GM23338 (cell line): ENCODE data around the gene ADAMTS5. TPM values are rescaled to one million over a fixed set of nuclear protein-coding genes. Genes with fewer than 3 reads are reported as not detected.

Source experiments
- ATAC-seq: fragments of 200-7000 bp; cut with Tn5 transposase; 3 replicates; pipeline ENCODE4 v1.9.1; 2020
- DNase-seq: peaks from one replicate; pipeline ENCODE4 v3.0.0-alpha.2; 2015; ENCODE audit warnings: low spot score
- H2AFZ ChIP-seq: fragments of 200-600 bp; sonication (generic); 2 replicates; pipeline ENCODE4 v1.8.0; 2016; ENCODE audit warnings: antibody characterized with exemption, mild to moderate bottlenecking, moderate library complexity
- H3F3A ChIP-seq: fragments of 200-600 bp; sonication (generic); replicated peaks from 2 replicates; pipeline ENCODE4 v1.8.0; 2017; ENCODE audit warnings: antibody characterized with exemption, mixed run types, low read depth
- H3K27ac ChIP-seq: fragments of 200-600 bp; sonication (generic); 2 replicates; pipeline ENCODE4 v1.6.1; 2016; ENCODE audit warnings: low read depth
- H3K27me3 ChIP-seq: fragments of 200-600 bp; sonication (generic); 2 replicates; pipeline ENCODE4 v1.8.0; 2016; ENCODE audit warnings: mild to moderate bottlenecking, mixed run types, moderate library complexity; ENCODE audit not compliant: insufficient read depth
- H3K36me3 ChIP-seq: fragments of 200-600 bp; sonication (generic); 2 replicates; pipeline ENCODE4 v1.8.0; 2016; ENCODE audit warnings: mild to moderate bottlenecking; ENCODE audit not compliant: insufficient read depth
- H3K4me1 ChIP-seq: fragments of 200-600 bp; sonication (generic); 2 replicates; pipeline ENCODE4 v1.8.0; 2016; ENCODE audit warnings: mild to moderate bottlenecking, moderate library complexity; ENCODE audit not compliant: insufficient read depth
- H3K4me2 ChIP-seq: fragments of 200-600 bp; sonication (generic); 2 replicates; pipeline ENCODE4 v1.7.1; 2017; ENCODE audit warnings: mixed run types
- H3K4me3 ChIP-seq: fragments of 200-600 bp; sonication (generic); 2 replicates; pipeline ENCODE4 v1.6.1; 2016; ENCODE audit warnings: mixed run types
- H3K79me2 ChIP-seq: fragments of 200-600 bp; sonication (generic); replicated peaks from 2 replicates; pipeline ENCODE4 v1.8.0; 2017; ENCODE audit warnings: mild to moderate bottlenecking; ENCODE audit not compliant: insufficient read depth
- H3K9me2 ChIP-seq: fragments of 200-600 bp; sonication (generic); 2 replicates; pipeline ENCODE4 v1.8.0; 2017; ENCODE audit not compliant: insufficient read depth
- H4K20me1 ChIP-seq: fragments of 200-600 bp; sonication (generic); replicated peaks from 2 replicates; pipeline ENCODE4 v1.8.0; 2017; ENCODE audit warnings: mild to moderate bottlenecking; ENCODE audit not compliant: insufficient read depth
- H3K27ac Mint-ChIP-seq: 2 replicates; pipeline ENCODE4 v1.8.0; 2020; ENCODE audit warnings: inconsistent platforms, mild to moderate bottlenecking, moderate library complexity, mixed read lengths
- H3K27me3 Mint-ChIP-seq: 3 replicates; pipeline ENCODE4 v1.8.0; 2022; ENCODE audit warnings: low read depth, mild to moderate bottlenecking, moderate library complexity, mixed read lengths, inconsistent platforms; ENCODE audit not compliant: insufficient read depth, poor library complexity
- H3K36me3 Mint-ChIP-seq: 3 replicates; pipeline ENCODE4 v1.8.0; 2021; ENCODE audit warnings: low read depth, mild to moderate bottlenecking, inconsistent platforms, moderate library complexity, mixed read lengths
- H3K4me1 Mint-ChIP-seq: 3 replicates; pipeline ENCODE4 v1.8.0; 2020; ENCODE audit warnings: mild to moderate bottlenecking, inconsistent platforms, mixed read lengths
- H3K4me3 Mint-ChIP-seq: 3 replicates; pipeline ENCODE4 v1.8.0; 2021; ENCODE audit warnings: moderate library complexity, mild to moderate bottlenecking, inconsistent platforms, mixed read lengths
- H3K9me3 Mint-ChIP-seq: 3 replicates; pipeline ENCODE4 v1.8.0; 2020; ENCODE audit warnings: moderate library complexity, mild to moderate bottlenecking, inconsistent platforms, mixed read lengths
- EZH2 ChIP-seq: fragments of 200-600 bp; sonication (generic); IDR thresholded peaks from one replicate; pipeline ENCODE4 v1.8.0; 2017; ENCODE audit warnings: antibody characterized with exemption, mild to moderate bottlenecking, low read depth; ENCODE audit not compliant: unreplicated experiment
- EZH2phosphoT487 ChIP-seq: fragments of 200-600 bp; sonication (generic); IDR thresholded peaks from one replicate; pipeline ENCODE4 v1.8.1; 2018; ENCODE audit warnings: antibody characterized with exemption; ENCODE audit not compliant: unreplicated experiment
- NANOG ChIP-seq: IDR thresholded peaks from 2 replicates; pipeline ENCODE4 v1.6.1; 2016; ENCODE audit warnings: antibody characterized with exemption, borderline replicate concordance
- POLR2AphosphoS5 ChIP-seq: IDR thresholded peaks from 2 replicates; pipeline ENCODE4 v1.6.1; 2016; ENCODE audit warnings: antibody characterized with exemption, low read depth
- STAT1 ChIP-seq: IDR thresholded peaks from one replicate; pipeline ENCODE4 v1.6.1; 2016; ENCODE audit warnings: antibody characterized with exemption; ENCODE audit not compliant: unreplicated experiment
- ZNF331 ChIP-seq: fragments of 250-450 bp; sonication (Bioruptor Pico); IDR thresholded peaks from 2 replicates; pipeline ENCODE4 v1.5.0; 2020; ENCODE audit warnings: low read depth, mild to moderate bottlenecking, moderate library complexity
- polyA plus RNA-seq: library from polyadenylated mRNA; unstranded; fragments of >200 nt; fragmentation: Nextera tagmentation; extraction: Ambion mirVana; gene quantifications from 2 replicates; pipeline ENCODE4 v1.2.1, GENCODE V29; 2016
- total RNA-seq: library from RNA; depleted of rRNA; stranded (reverse); fragments of >200 nt; shearing (Covaris generic); gene quantifications from 2 replicates; pipeline ENCODE4 v1.2.3, GENCODE V29; 2014
- TF ChIP-seq, protein P1 (sequence below): fragments of 250-450 bp; sonication (Bioruptor Pico); IDR thresholded peaks from 2 replicates; pipeline ENCODE4 v1.5.0; 2020; ENCODE audit warnings: mild to moderate bottlenecking, moderate library complexity
- TF ChIP-seq, protein P2 (sequence below), 2 experiments: fragments of 200-600 bp in 1 of 2; sonication (generic) in 1 of 2; conservative IDR thresholded peaks; 2 replicates each; pipeline versions ENCODE4 v1.5.1 to v1.6.1; 2016 to 2017; ENCODE audit warnings: antibody characterized with exemption in 2 of 2, low read depth in 2 of 2, mild to moderate bottlenecking in 2 of 2, moderate library complexity in 1 of 2
- TF ChIP-seq, protein P3 (sequence below): IDR thresholded peaks from one replicate; pipeline ENCODE4 v1.6.1; 2018; ENCODE audit warnings: antibody characterized with exemption; ENCODE audit not compliant: unreplicated experiment

The ADAMTS5 gene
- total and polyA plus RNA-seq, 2 experiments from 2014 or later: 0.21 to 0.32 TPM

DNA sequence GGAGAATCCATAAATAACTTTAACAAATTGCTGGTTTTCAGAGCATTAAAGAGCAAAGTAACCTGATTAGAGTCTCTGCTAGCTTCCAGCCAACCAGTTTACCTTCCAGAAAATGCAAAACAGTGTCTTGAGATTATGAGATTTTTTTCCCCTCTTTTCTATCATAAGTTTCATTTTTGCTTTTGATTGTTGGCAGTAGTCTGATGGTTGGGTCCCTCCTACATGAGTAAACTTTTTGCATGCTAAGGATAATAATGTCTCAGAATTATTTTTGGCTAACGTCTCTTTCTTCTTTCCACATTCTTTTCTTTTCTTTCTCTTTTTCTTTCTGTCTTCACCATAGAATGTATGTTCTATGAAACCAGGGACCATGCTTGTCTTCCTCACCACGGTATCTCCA is 6.3 kb upstream of the ADAMTS5 start:
- no peaks in the 10 kb centered on the region for H3K9me3 Mint-ChIP-seq

More for the DNA sequence above, 6.3 kb upstream of the ADAMTS5 start:
- H3K36me3 ChIP-seq: no peaks in the 10 kb centered on the region
- Mint-ChIP-seq H3K36me3 (no peaks in the 10 kb centered on the region), H3K27ac (no peak overlapping the region), H3K27me3 (peaks cover 13% of the 10 kb centered on the region), H3K4me1 (peaks cover 3% of the 10 kb centered on the region; the same call in 2 of the 3 replicates), H3K4me3 (no peak overlapping the region)
- no peak overlapping the region for H3K4me3 ChIP-seq
- no peaks in the 10 kb centered on the region for H3F3A ChIP-seq
- no peak overlapping the region for H3K27ac ChIP-seq
- no peaks in the 10 kb centered on the region; the same call in 1 of the 2 replicates for H3K4me1 ChIP-seq
- no peaks in the 10 kb centered on the region; the same call in 1 of the 2 replicates for H3K9me2 ChIP-seq
- no peak overlapping the region for H2AFZ ChIP-seq
- no peak for DNase-seq
- H3K4me2 ChIP-seq: no peak overlapping the region
- TF ChIP-seq EZH2 (no peak), POLR2AphosphoS5 (no peak), STAT1 (no peak), EZH2phosphoT487 (no peak), NANOG (no peak), ZNF331 (CRISPR knock-in tag) (no peak)
- TF ChIP-seq, protein P1, sequence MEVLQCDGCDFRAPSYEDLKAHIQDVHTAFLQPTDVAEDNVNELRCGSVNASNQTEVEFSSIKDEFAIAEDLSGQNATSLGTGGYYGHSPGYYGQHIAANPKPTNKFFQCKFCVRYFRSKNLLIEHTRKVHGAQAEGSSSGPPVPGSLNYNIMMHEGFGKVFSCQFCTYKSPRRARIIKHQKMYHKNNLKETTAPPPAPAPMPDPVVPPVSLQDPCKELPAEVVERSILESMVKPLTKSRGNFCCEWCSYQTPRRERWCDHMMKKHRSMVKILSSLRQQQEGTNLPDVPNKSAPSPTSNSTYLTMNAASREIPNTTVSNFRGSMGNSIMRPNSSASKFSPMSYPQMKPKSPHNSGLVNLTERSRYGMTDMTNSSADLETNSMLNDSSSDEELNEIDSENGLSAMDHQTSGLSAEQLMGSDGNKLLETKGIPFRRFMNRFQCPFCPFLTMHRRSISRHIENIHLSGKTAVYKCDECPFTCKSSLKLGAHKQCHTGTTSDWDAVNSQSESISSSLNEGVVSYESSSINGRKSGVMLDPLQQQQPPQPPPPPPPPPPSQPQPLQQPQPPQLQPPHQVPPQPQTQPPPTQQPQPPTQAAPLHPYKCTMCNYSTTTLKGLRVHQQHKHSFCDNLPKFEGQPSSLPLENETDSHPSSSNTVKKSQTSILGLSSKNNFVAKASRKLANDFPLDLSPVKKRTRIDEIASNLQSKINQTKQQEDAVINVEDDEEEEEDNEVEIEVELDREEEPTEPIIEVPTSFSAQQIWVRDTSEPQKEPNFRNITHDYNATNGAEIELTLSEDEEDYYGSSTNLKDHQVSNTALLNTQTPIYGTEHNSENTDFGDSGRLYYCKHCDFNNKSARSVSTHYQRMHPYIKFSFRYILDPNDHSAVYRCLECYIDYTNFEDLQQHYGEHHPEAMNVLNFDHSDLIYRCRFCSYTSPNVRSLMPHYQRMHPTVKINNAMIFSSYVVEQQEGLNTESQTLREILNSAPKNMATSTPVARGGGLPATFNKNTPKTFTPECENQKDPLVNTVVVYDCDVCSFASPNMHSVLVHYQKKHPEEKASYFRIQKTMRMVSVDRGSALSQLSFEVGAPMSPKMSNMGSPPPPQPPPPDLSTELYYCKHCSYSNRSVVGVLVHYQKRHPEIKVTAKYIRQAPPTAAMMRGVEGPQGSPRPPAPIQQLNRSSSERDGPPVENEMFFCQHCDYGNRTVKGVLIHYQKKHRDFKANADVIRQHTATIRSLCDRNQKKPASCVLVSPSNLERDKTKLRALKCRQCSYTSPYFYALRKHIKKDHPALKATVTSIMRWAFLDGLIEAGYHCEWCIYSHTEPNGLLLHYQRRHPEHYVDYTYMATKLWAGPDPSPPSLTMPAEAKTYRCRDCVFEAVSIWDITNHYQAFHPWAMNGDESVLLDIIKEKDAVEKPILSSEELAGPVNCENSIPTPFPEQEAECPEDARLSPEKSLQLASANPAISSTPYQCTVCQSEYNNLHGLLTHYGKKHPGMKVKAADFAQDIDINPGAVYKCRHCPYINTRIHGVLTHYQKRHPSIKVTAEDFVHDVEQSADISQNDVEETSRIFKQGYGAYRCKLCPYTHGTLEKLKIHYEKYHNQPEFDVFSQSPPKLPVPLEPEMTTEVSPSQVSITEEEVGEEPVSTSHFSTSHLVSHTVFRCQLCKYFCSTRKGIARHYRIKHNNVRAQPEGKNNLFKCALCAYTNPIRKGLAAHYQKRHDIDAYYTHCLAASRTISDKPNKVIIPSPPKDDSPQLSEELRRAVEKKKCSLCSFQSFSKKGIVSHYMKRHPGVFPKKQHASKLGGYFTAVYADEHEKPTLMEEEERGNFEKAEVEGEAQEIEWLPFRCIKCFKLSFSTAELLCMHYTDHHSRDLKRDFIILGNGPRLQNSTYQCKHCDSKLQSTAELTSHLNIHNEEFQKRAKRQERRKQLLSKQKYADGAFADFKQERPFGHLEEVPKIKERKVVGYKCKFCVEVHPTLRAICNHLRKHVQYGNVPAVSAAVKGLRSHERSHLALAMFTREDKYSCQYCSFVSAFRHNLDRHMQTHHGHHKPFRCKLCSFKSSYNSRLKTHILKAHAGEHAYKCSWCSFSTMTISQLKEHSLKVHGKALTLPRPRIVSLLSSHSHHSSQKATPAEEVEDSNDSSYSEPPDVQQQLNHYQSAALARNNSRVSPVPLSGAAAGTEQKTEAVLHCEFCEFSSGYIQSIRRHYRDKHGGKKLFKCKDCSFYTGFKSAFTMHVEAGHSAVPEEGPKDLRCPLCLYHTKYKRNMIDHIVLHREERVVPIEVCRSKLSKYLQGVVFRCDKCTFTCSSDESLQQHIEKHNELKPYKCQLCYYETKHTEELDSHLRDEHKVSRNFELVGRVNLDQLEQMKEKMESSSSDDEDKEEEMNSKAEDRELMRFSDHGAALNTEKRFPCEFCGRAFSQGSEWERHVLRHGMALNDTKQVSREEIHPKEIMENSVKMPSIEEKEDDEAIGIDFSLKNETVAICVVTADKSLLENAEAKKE (CRISPR knock-in tag): no peak
- TF ChIP-seq, protein P2, sequence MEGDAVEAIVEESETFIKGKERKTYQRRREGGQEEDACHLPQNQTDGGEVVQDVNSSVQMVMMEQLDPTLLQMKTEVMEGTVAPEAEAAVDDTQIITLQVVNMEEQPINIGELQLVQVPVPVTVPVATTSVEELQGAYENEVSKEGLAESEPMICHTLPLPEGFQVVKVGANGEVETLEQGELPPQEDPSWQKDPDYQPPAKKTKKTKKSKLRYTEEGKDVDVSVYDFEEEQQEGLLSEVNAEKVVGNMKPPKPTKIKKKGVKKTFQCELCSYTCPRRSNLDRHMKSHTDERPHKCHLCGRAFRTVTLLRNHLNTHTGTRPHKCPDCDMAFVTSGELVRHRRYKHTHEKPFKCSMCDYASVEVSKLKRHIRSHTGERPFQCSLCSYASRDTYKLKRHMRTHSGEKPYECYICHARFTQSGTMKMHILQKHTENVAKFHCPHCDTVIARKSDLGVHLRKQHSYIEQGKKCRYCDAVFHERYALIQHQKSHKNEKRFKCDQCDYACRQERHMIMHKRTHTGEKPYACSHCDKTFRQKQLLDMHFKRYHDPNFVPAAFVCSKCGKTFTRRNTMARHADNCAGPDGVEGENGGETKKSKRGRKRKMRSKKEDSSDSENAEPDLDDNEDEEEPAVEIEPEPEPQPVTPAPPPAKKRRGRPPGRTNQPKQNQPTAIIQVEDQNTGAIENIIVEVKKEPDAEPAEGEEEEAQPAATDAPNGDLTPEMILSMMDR (conservative IDR thresholded peaks at IDR 0.05; ENCODE audit: low read depth in 2 of 2): no peak
- TF ChIP-seq, protein P3, sequence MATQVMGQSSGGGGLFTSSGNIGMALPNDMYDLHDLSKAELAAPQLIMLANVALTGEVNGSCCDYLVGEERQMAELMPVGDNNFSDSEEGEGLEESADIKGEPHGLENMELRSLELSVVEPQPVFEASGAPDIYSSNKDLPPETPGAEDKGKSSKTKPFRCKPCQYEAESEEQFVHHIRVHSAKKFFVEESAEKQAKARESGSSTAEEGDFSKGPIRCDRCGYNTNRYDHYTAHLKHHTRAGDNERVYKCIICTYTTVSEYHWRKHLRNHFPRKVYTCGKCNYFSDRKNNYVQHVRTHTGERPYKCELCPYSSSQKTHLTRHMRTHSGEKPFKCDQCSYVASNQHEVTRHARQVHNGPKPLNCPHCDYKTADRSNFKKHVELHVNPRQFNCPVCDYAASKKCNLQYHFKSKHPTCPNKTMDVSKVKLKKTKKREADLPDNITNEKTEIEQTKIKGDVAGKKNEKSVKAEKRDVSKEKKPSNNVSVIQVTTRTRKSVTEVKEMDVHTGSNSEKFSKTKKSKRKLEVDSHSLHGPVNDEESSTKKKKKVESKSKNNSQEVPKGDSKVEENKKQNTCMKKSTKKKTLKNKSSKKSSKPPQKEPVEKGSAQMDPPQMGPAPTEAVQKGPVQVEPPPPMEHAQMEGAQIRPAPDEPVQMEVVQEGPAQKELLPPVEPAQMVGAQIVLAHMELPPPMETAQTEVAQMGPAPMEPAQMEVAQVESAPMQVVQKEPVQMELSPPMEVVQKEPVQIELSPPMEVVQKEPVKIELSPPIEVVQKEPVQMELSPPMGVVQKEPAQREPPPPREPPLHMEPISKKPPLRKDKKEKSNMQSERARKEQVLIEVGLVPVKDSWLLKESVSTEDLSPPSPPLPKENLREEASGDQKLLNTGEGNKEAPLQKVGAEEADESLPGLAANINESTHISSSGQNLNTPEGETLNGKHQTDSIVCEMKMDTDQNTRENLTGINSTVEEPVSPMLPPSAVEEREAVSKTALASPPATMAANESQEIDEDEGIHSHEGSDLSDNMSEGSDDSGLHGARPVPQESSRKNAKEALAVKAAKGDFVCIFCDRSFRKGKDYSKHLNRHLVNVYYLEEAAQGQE: no peak
- no peaks in the 10 kb centered on the region for H4K20me1 ChIP-seq
- H3K27me3 ChIP-seq: peaks cover 23% of the 10 kb centered on the region
- H3K79me2 ChIP-seq: no peaks in the 10 kb centered on the region
- no peak for ATAC-seq
